Stomach (tissue), 4 donors: Measurements from ENCODE around the gene CCDC86.

ENCODE experiments used
- EP300 ChIP-seq: sonication (generic); formaldehyde crosslinking; IDR thresholded peaks from one replicate; pipeline ENCODE4 v1.6.1; 2017; ENCODE audit warnings: antibody characterized with exemption
- POLR2A ChIP-seq, 4 donors: fragments of 450-650 bp; IDR thresholded peaks; one replicate each; pipeline ENCODE4 v1.6.1; 2016; ENCODE audit warnings: antibody characterized with exemption in 4 of 4, control low read depth in 2 of 4, mild to moderate bottlenecking in 1 of 4, moderate library complexity in 1 of 4
- POLR2AphosphoS5 ChIP-seq, 3 donors: sonication (generic); formaldehyde crosslinking; IDR thresholded peaks; one replicate each; pipeline ENCODE4 v1.6.1; 2016; ENCODE audit warnings: antibody characterized with exemption in 3 of 3
- TF ChIP-seq, protein P1 (sequence below), 7 experiments: fragments of 450-650 bp in 4 of 7; fragments of 200-600 bp in 3 of 7; sonication (generic) in 3 of 7; IDR thresholded peaks; one replicate each; pipeline ENCODE4 v1.5.1; 2016 to 2019; ENCODE audit warnings: antibody characterized with exemption in 7 of 7, control low read depth in 2 of 7, mild to moderate bottlenecking in 1 of 7

DNA sequence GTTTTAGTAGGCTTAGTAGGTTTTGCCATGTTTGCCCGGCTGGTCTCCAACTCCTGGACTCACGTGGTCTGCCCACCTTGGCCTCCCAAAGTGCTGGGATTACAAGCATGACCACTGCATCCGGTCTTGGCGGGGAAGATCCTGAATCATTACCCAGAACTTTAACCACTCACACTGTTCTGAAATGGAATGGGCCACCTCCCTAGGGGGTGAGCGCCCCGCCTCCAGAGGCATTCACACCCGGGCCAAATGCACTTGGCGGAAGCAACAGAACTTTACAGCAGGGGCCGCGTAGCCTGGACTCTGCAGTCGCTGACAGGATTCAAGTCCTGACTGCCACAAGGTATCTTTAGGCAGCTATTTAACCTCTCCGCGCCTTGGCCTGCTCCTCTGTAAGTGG is 5.4 kb downstream of the CCDC86 start:
- TF ChIP-seq, protein P1, sequence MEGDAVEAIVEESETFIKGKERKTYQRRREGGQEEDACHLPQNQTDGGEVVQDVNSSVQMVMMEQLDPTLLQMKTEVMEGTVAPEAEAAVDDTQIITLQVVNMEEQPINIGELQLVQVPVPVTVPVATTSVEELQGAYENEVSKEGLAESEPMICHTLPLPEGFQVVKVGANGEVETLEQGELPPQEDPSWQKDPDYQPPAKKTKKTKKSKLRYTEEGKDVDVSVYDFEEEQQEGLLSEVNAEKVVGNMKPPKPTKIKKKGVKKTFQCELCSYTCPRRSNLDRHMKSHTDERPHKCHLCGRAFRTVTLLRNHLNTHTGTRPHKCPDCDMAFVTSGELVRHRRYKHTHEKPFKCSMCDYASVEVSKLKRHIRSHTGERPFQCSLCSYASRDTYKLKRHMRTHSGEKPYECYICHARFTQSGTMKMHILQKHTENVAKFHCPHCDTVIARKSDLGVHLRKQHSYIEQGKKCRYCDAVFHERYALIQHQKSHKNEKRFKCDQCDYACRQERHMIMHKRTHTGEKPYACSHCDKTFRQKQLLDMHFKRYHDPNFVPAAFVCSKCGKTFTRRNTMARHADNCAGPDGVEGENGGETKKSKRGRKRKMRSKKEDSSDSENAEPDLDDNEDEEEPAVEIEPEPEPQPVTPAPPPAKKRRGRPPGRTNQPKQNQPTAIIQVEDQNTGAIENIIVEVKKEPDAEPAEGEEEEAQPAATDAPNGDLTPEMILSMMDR (IDR thresholded peaks at IDR 0.05) = no peak
- TF ChIP-seq POLR2A (IDR thresholded peaks at IDR 0.05) (no peak), EP300 (no peak), POLR2AphosphoS5 (IDR thresholded peaks at IDR 0.05) (no peak)
